CD4-positive, CD25-positive, alpha-beta regulatory T cell (primary cell): Measurements from ENCODE around the gene NPDC1. TPM values are rescaled to one million over a fixed set of nuclear protein-coding genes. Genes with fewer than 3 reads are reported as not detected.

Experiments
- ATAC-seq, 2 donors: fragments of 150-1000 bp; cut with Tn5 transposase; one replicate each; pipeline ENCODE4 v1.10.0; 2021; ENCODE audit warnings: low read depth in 2 of 2, moderate number of reproducible peaks in 2 of 2, moderate library complexity in 1 of 2
- DNase-seq, 3 donors: peaks; one replicate each; pipeline versions ENCODE4 v3.0.0 to v3.0.0-alpha.2; 2012 to 2022; ENCODE audit warnings: mixed read lengths in 1 of 3
- H3K27ac ChIP-seq: one replicate; pipeline ENCODE4 v1.7.0; 2013; ENCODE audit warnings: mild to moderate bottlenecking, low read length; ENCODE audit not compliant: insufficient read depth, poor library complexity, severe bottlenecking
- H3K27me3 ChIP-seq: one replicate; pipeline ENCODE4 v1.7.0; 2013; ENCODE audit warnings: low read length; ENCODE audit not compliant: control insufficient read depth, insufficient read depth
- H3K36me3 ChIP-seq: one replicate; pipeline ENCODE4 v1.7.0; 2013; ENCODE audit warnings: mild to moderate bottlenecking, low read length, moderate library complexity; ENCODE audit not compliant: control insufficient read depth, insufficient read depth
- H3K4me1 ChIP-seq: 2 replicates; pipeline ENCODE4 v1.7.0; 2013; ENCODE audit warnings: mild to moderate bottlenecking, low read length; ENCODE audit not compliant: insufficient read depth, control insufficient read depth, poor library complexity, severe bottlenecking
- H3K4me3 ChIP-seq: one replicate; pipeline ENCODE4 v1.7.0; 2013; ENCODE audit warnings: low read depth, mild to moderate bottlenecking, low read length, moderate library complexity
- H3K9me3 ChIP-seq, 2 experiments: 1 replicate in 1 of 2; 2 replicates in 1 of 2; pipeline ENCODE4 v1.7.0; 2013; ENCODE audit warnings: low read length in 2 of 2, mild to moderate bottlenecking in 1 of 2, moderate library complexity in 1 of 2; ENCODE audit not compliant: control insufficient read depth in 2 of 2
- H3K27ac Mint-ChIP-seq, 3 donors: one replicate each; pipeline ENCODE4 v1.8.0; 2020 to 2022; ENCODE audit warnings: mild to moderate bottlenecking in 3 of 3, mixed read lengths in 3 of 3, moderate library complexity in 2 of 3
- H3K27me3 Mint-ChIP-seq: one replicate; pipeline ENCODE4 v1.8.0; 2022; ENCODE audit warnings: mild to moderate bottlenecking, mixed read lengths
- H3K36me3 Mint-ChIP-seq: one replicate; pipeline ENCODE4 v1.8.0; 2020; ENCODE audit warnings: mixed read lengths
- H3K4me1 Mint-ChIP-seq, 4 donors: one replicate each; pipeline ENCODE4 v1.8.0; 2020 to 2022; ENCODE audit warnings: mixed read lengths in 4 of 4, mild to moderate bottlenecking in 1 of 4
- H3K4me3 Mint-ChIP-seq, 4 donors: one replicate each; pipeline ENCODE4 v1.8.0; 2020 to 2022; ENCODE audit warnings: mild to moderate bottlenecking in 4 of 4, mixed read lengths in 4 of 4, moderate library complexity in 3 of 4
- H3K9me3 Mint-ChIP-seq, 7 donors: one replicate each; pipeline ENCODE4 v1.8.0; 2020 to 2022; ENCODE audit warnings: mixed read lengths in 7 of 7, mild to moderate bottlenecking in 3 of 7, moderate library complexity in 2 of 7
- polyA plus RNA-seq, 4 donors: library from polyadenylated mRNA; unstranded; fragments of 300-500 nt; fragmentation: Illumina TruSeq; gene quantifications; one replicate each; pipeline ENCODE4 v1.2.3, GENCODE V29; 2021
- total RNA-seq: library from RNA; stranded (reverse); gene quantifications from one replicate; pipeline ENCODE4 v1.2.3, GENCODE V29; 2022

The NPDC1 gene
- total and polyA plus RNA-seq, 5 donors from 2014 or later, result 4.2 to 106 (median 12.1) TPM

GRCh38 chr9:137084526-137084925, 38.5 kb upstream of the NPDC1 start:
- Histone ChIP-seq H3K27me3 (no peaks in the 10 kb centered on the region), H3K27ac (no peak overlapping the region), H3K36me3 (peaks cover 9% of the 10 kb centered on the region), H3K4me3 (no peak overlapping the region), H3K4me1 (peaks cover 31% of the 10 kb centered on the region), H3K9me3 (no peaks in the 10 kb centered on the region)
- ATAC-seq (no peak), DNase-seq (no peak)
- Mint-ChIP-seq H3K36me3 (peaks cover 15% of the 10 kb centered on the region), H3K27ac (no peak overlapping the region), H3K4me3 (peak overlapping the region in 2 of 4 donors; percentile 21 to 92), H3K9me3 (peaks cover 0 to 2% (median 0%) of the 10 kb centered on the region in 7 donors), H3K27me3 (no peaks in the 10 kb centered on the region), H3K4me1 (peaks cover 10 to 36% (median 26%) of the 10 kb centered on the region in 4 donors)

DNA sequence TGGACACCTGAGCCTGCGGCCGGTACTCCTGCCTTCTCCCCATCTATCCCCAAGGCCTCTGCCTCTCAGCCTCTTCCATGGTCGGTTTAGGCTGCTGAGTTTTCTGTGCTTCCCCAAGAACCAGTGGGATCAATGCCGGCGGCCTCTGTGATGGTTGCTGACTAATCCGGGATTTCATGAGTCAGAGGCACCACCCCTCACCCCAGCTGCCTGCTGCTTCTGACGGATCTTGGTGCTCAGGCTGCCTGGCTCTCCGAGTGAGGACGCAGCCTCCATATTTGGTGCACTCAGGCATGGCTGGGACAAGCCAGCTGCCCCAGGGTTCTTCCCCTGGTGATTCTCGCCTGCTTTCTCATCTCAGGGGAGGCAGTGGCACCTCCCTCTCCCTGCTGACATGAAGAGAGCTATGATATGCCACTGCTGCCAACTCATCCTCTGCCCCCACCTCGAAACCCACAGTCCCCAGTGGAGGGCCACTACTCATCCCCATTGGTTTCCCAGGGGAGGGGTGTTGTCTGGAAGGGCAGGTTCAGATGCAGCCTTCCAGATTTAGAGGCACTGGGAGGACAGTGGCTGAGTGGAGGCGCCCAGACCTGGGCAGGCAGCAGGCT, 37.5 kb upstream of the NPDC1 start:
- Mint-ChIP-seq H3K27ac (no peak overlapping the region), H3K9me3 (peaks cover 0 to 2% (median 0%) of the 10 kb centered on the region in 7 donors), H3K27me3 (no peaks in the 10 kb centered on the region), H3K36me3 (peaks cover 6% of the 10 kb centered on the region), H3K4me1 (peaks cover 10 to 26% (median 18%) of the 10 kb centered on the region in 4 donors), H3K4me3 (peak overlapping the region in 2 of 4 donors; percentile 54 to 63)
- Histone ChIP-seq H3K4me3 (no peak overlapping the region), H3K4me1 (peaks cover 30% of the 10 kb centered on the region), H3K9me3 (no peaks in the 10 kb centered on the region), H3K36me3 (peaks cover 11% of the 10 kb centered on the region), H3K27ac (no peak overlapping the region), H3K27me3 (no peaks in the 10 kb centered on the region)
- DNase-seq (no peak), ATAC-seq (no peak)

GRCh38 chr9:137082925-137083290, 36.9 kb upstream of the NPDC1 start:
- H3K4me1 ChIP-seq, result peaks cover 34% of the 10 kb centered on the region
- Mint-ChIP-seq H3K4me1 (peaks cover 5 to 22% (median 12%) of the 10 kb centered on the region in 4 donors), H3K36me3 (peaks cover 6% of the 10 kb centered on the region), H3K9me3 (peaks cover 0 to 2% (median 0%) of the 10 kb centered on the region in 7 donors), H3K27ac (no peak overlapping the region), H3K27me3 (no peaks in the 10 kb centered on the region), H3K4me3 (peak overlapping the region in 2 of 4 donors; percentile 28 to 49)
- H3K9me3 ChIP-seq, result no peaks in the 10 kb centered on the region
- DNase-seq (no peak), ATAC-seq (no peak)
- peaks cover 11% of the 10 kb centered on the region for H3K36me3 ChIP-seq
- H3K4me3 ChIP-seq, result no peak overlapping the region
- no peak overlapping the region for H3K27ac ChIP-seq
- H3K27me3 ChIP-seq, result no peaks in the 10 kb centered on the region

GRCh38 chr9:137082222-137082924, 36.4 kb upstream of the NPDC1 start:
- no peak for ATAC-seq
- H3K27ac Mint-ChIP-seq, result no peak overlapping the region
- H3K36me3 ChIP-seq, result peaks cover 11% of the 10 kb centered on the region
- H3K27me3 Mint-ChIP-seq, result no peaks in the 10 kb centered on the region
- no peak overlapping the region for H3K4me3 ChIP-seq
- H3K9me3 Mint-ChIP-seq, result no peaks in the 10 kb centered on the region
- peaks cover 0 to 17% (median 9%) of the 10 kb centered on the region in 4 donors for H3K4me1 Mint-ChIP-seq
- H3K4me3 Mint-ChIP-seq, result peak overlapping the region in 3 of 4 donors; percentile 15 to 49 (median 28)
- peaks cover 29% of the 10 kb centered on the region for H3K4me1 ChIP-seq
- H3K27me3 ChIP-seq, result no peaks in the 10 kb centered on the region
- H3K36me3 Mint-ChIP-seq, result peaks cover 6% of the 10 kb centered on the region
- no peaks in the 10 kb centered on the region for H3K9me3 ChIP-seq
- DNase-seq, result no peak
- no peak overlapping the region for H3K27ac ChIP-seq

GRCh38 chr9:137080260-137081122, 34.5 kb upstream of the NPDC1 start:
- H3K27ac ChIP-seq, result no peak overlapping the region

DNA sequence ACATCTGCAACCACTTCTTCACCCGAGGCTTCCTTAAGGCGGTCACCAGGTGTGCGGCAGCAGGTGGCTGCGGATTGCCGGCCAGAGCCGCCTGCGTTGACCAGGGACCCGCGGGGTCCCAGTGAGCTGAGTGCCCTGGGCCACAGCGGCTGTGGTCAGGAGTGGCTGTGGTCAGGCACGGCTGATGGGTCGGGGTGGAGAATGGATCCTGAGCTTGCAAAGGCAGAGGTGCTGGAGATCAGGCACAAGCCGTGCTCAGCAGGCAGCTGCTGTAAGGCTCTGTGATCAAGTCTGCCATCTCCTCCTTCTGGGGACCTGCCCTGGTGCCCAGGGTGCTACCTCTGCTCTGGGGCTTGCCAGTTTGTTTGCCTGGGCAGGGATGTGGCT, 33.4 kb upstream of the NPDC1 start:
- Mint-ChIP-seq H3K36me3 (peaks cover 6% of the 10 kb centered on the region), H3K27me3 (no peaks in the 10 kb centered on the region), H3K9me3 (no peaks in the 10 kb centered on the region), H3K27ac (no peak overlapping the region), H3K4me3 (peak overlapping the region in 2 of 4 donors; percentile 43 to 62), H3K4me1 (peaks cover 0 to 7% (median 0%) of the 10 kb centered on the region in 4 donors)
- Histone ChIP-seq H3K27me3 (no peaks in the 10 kb centered on the region), H3K36me3 (peaks cover 11% of the 10 kb centered on the region), H3K27ac (no peak overlapping the region), H3K4me3 (no peak overlapping the region), H3K9me3 (no peaks in the 10 kb centered on the region), H3K4me1 (peaks cover 14% of the 10 kb centered on the region)
- ATAC-seq, result no peak
- DNase-seq, result no peak

More at GRCh38 chr9:137080260-137081122, 34.5 kb upstream of the NPDC1 start:
- ATAC-seq (no peak), DNase-seq (no peak)
- Mint-ChIP-seq H3K36me3 (peaks cover 6% of the 10 kb centered on the region), H3K4me3 (no peak overlapping the region), H3K27ac (no peak overlapping the region), H3K4me1 (peaks cover 0 to 9% (median 2%) of the 10 kb centered on the region in 4 donors), H3K9me3 (no peaks in the 10 kb centered on the region), H3K27me3 (no peaks in the 10 kb centered on the region)
- no peaks in the 10 kb centered on the region for H3K9me3 ChIP-seq
- peaks cover 11% of the 10 kb centered on the region for H3K36me3 ChIP-seq
- no peaks in the 10 kb centered on the region for H3K27me3 ChIP-seq
- H3K4me1 ChIP-seq, result peaks cover 20% of the 10 kb centered on the region
- H3K4me3 ChIP-seq, result no peak overlapping the region

DNA sequence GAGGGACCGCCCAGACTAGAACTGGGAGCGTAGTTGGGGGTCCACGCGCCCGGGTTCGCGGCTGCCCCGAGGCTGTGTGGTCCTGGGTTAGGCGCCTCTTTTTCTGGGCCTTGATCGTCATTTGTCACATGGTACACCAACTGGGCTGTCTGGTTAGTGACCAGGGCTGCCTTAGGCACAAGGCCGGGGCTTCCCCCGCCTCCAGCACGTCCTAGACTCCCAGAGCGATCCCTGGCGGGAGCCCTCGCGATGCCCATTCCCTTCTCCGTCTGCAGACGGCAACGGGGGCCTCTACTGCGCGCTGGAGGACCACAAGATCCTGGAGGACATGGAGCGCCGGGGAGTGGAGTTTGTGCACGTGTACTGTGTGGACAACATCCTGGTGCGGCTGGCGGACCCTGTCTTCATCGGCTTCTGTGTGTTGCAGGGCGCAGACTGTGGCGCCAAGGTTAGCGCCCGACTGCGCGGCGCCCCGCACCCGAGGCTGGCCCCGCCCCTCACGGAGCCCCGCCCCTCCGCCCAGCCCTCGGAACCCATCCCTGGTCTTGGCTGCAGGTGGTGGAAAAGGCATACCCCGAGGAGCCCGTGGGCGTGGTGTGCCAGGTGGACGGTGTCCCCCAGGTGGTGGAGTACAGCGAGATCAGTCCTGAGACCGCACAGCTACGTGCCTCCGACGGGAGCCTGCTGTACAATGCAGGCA, 32.9 kb upstream of the NPDC1 start:
- Mint-ChIP-seq H3K9me3 (no peaks in the 10 kb centered on the region), H3K27ac (no peak overlapping the region)
- H3K27me3 ChIP-seq, result no peaks in the 10 kb centered on the region

More for the DNA sequence above, 32.9 kb upstream of the NPDC1 start:
- no peaks in the 10 kb centered on the region for H3K27me3 Mint-ChIP-seq
- H3K36me3 Mint-ChIP-seq, result peaks cover 6% of the 10 kb centered on the region
- no peak for ATAC-seq
- no peak overlapping the region for H3K4me3 ChIP-seq
- peaks cover 11% of the 10 kb centered on the region for H3K36me3 ChIP-seq
- peak overlapping the region in 2 of 4 donors; percentile 4 to 62 for H3K4me3 Mint-ChIP-seq
- H3K27ac ChIP-seq, result no peak overlapping the region
- no peaks in the 10 kb centered on the region for H3K9me3 ChIP-seq
- DNase-seq, result no peak
- H3K4me1 Mint-ChIP-seq, result peaks cover 0 to 7% (median 1%) of the 10 kb centered on the region in 4 donors
- H3K4me1 ChIP-seq, result peaks cover 14% of the 10 kb centered on the region
